ENCODE measurements around the gene UNC5B.

- no peak for TF ChIP-seq CTCF (IDR thresholded peaks at IDR 0.05)
- no peak for TF ChIP-seq POLR2A (IDR thresholded peaks at IDR 0.05)
Observed at GRCh38 chr10:71191551-71192076, 20.8 kb upstream of the UNC5B start.
